GM19455 (cell line): ENCODE measurements around the gene PRPSAP2.

Experiments
- ATAC-seq: cut with Tn5 transposase; IDR thresholded peaks from one replicate; pipeline ENCODE4 v1.9.1; 2021; ENCODE audit not compliant: unreplicated experiment

Gene PRPSAP2

DNA sequence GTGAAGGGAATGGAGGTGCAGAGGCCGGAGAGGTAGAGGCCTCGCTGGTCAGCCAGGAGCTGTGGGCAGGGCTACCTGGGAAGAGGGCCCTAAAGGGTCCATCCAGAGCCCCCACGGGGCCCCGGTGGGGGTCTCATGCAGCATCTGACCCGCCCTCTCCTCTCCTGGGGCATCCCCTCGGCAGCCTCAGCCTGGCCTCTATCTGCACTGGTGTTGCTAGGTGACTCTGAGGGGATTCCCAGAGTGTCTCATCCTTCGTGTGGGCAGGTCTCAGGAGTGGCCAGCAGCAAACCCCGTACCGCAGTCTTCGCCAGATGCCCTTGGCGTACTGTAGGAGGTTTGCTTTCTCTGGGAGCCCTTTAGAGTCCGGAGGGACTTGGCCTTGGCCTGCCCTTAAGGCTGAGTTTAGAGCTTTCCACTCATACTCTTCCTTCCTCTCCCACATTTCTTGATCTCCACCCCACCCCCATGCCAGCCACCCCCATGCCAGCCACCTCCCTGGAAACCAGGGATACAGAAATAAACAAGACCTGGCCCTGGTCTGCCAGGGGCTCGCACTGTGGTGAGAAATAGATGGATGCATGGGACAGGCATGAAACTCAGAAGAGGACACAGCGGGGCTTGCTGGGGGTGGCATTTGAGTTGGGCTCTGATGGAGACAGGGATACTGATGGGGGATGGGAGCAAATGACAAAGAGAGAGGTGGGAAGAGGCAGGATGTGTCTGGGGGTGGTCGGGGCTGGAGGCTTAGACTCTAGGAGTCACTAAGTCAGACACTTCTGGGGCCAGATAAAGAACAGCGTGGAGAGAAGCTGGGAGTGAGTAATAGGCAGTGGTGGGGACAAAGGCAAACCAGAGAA lies 103.9 kb downstream of the PRPSAP2 start:
- no peak for ATAC-seq

DNA sequence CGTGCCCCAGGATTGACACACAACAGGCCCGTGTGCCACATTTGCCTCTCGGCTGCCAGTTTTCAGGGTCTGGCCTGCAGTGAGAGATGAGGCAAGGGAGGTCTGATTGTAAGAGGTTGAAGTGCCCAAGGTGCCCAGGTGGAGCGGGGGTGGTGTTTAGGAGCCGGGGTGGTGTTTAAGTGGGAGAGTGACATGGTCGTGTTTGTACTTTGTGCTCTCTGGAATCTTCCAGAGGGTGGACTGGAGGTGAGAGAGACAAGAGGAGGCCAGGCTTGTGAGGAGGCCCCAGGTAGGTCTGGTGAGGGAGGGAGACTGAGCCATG lies 104.5 kb downstream of the PRPSAP2 start:
- no peak for ATAC-seq

DNA sequence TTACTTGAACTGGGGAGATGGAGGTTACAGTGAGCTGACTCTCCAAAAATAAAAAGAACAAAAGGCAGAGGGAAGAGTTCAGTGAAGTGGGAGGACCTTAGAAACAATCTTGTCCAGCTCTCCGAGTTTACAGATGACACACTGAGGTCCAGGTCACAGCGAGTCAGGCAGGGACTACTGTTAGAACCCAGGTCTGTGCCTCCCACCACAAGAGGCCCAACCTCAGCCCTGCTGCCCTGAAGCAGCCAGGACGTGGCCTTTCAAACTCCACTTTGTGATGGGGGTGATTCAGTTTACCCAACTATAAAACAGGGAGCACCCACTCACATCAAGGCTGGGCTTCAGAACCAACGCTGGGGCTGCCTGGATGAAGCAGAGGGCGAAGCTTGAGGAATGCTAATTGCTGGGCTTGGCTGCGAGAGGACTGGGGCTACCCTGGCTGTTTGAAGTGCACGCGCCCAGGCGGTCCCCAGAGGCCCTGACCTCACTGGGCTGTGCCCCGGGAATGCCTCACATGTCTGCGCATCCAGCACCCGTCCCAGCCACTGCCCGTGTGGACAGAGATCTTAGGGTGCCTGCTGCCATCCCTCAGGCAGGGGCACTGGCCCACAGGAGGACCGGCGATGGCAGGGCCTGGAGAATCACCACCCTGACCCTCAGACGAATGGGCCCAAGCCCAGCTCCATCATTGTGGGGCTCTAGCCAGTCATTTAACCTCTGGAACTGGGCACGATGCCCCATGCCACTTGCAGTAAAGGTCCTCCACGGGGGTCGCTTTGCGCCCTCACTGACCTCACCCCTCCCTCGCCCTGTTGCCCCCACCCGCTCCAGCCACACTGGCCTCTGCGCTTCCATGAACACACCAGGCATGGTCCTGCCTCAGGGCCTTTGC lies 105.4 kb downstream of the PRPSAP2 start:
- ATAC-seq, result no peak

DNA sequence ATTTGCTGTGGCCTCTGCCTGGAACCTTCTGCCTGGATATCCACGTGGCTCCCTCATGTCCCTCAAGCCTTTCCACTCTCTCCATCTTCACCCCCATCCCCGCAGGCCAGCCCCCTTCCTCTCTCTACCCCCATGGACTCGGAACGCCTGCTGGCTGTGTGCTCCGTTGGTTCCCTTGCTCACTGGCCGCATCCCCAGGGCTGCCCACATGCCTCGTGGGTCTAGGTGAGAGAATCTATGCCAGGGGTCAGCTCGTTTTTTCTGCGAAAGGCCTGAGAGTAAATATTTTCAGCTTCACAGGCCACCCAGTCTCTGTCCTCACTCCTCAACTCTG lies 106.1 kb downstream of the PRPSAP2 start:
- ATAC-seq, result no peak

DNA sequence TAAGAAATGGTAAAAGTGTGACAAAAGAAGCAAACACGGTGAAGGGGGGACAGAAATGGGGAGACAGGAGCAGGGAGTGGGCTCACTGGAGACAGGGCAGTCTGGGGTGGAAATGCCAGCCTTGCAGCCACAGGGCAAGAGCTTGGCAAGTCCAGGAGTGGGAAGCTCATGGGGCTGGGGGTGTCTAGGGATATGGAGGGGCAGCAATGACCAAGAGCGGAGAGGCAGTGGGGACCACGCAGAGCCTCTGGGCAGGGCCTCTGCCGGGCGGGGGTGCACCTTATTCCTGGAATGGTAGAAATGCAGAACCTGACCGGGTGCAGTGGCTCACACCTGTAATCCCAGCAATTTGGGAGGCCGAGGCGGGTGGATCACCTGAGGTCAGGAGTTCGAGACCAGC lies 106.6 kb downstream of the PRPSAP2 start:
- no peak for ATAC-seq

DNA sequence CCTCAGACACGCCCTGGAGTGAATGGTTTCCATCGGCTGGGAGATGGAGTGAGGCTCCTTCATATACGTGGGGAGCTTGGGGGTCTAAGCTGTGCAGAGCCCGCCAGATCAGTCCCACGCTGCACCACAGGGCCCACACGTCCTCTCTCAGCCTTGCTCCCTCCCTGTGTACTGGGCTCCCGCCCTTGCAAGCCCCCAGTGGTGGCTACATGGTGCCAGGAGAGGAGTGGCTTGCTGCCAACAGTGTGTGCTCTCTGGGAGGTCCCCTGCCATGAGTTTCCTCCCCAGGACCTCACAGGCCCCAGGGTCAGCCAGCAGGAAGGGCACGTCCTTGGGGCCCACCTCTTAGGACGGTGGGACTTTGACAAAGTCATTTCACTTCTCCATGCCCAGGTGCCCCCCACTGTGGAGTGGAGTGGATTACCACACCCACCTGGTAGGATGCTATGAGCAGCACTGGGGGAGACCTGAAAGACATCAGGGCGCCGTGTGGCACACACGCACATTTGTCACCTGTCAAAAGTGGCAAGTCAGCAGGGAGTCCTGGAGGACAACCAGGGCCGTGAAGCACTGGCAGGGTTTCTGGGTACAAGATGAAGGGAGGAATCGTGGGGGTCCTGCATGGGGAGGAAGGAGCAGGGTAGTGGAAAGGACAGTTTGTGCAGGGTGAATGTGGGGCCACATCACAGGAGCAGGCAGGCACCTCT lies 107.8 kb downstream of the PRPSAP2 start:
- no peak for ATAC-seq

DNA sequence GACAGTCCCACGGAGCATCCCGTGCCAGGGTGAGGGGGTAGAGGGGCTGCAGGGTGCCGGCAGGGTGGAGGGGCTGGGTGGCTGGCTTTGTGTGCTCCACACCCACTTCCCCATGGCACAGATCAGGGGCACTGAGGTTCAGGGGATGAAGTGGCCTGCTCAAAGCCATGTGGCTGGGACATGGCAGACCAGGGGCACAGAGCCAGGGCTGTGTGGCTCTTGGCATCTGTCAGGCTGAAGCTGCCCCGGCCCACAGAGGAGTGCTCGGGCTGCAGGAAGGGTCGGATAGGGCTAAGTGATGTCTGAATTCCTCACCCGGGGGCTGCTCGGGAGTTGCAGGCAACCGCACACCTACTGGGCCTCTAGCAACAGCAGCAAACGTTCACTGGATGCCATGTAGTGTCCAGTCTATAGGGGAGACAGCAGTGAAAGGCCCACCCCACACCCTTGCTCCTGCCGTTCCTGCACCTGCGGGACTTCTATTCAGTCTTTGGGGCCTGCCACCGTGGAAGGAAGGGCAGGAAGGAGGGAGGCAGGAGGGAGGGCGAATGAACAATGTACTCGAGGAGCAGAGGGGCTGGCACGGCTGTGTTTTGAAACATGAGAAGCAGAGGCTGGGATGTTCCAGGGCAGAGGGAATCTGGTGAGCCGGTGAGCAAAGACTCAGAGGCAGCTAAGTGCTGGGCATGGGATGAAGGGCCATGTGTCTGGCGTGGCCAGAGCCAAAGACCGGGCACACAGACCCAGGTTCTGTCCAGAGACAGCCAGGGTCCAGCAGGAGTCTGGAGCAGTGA lies 109.1 kb downstream of the PRPSAP2 start:
- ATAC-seq, result no peak

DNA sequence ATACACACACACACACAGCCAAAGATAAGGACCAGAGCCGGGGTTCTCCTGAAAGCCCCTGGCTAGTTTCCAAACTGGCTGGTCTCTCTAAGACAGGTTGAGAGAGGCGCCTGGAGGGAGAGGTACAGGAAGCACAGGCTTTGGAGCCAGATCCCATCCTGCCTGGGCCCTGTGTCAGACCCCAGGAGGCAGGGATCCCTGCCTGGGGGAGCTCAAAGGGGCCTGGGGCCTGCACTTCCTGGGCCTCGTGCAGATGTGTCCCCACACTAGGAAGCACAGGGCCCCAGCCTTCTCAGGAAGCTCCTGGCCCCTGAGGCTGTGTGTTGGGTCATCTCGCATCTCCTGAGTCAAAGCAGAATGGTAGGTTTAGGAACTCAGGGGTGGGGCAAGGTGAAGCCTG lies 110.0 kb downstream of the PRPSAP2 start:
- ATAC-seq, result no peak

DNA sequence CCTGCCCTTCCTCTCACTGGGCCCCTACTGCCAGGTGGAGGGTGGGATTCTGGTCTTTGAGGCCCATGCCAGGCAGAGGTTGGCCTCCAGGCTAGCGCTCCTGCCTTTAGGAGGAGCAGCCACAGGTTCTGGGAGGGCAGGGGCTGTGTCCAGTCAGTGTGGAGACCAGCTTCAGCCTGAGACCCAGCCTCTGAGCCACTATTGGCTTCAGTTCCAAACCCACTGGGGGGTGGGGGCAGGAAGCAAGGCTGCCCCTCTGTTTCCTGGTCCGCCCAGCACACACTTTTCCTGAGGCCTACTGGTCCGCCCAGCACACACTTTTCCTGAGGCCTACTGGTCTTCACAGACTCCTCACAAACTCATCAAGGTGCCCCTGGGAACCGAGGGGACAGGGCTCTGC lies 110.4 kb downstream of the PRPSAP2 start:
- no peak for ATAC-seq

DNA sequence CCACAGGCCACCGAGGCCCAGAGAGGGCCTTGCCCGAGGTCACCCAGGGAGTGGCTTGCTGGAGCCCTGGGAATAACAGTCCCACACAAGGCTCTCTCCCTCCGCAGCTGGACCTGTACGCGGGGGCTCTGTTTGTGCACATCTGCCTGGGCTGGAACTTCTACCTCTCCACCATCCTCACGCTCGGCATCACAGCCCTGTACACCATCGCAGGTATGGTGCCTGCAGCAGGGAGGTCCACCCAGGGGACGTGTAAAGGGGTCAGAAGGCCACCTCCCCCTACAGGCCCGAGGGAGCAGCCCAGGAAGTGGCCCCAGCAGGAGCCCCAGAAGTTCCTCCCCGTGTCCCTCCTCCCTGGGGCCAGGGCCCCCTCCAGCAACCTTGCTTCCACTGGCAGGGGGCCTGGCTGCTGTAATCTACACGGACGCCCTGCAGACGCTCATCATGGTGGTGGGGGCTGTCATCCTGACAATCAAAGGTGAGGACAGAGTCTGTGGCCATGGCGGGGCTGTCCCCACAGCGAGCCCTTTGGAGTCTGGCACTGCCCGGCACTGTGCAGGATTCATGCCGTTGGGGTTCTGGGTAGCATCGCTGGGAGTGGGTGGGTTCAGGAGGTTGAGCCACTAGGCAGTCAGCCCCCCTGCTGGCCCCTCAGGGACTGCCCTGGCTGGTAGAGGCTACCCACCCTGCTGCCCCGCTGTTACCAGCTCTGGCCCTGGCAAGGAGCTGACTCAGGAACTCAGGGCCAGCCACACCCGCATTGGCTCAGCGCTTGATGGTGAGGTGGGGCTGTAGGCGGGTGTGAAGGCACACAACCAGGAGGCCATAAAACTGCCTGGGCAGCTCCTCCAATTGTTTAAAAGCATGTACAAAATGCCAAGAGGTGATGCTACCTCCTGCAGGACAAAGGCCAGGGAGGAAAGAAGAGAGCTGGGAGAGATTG lies 111.3 kb downstream of the PRPSAP2 start:
- ATAC-seq, result no peak

DNA sequence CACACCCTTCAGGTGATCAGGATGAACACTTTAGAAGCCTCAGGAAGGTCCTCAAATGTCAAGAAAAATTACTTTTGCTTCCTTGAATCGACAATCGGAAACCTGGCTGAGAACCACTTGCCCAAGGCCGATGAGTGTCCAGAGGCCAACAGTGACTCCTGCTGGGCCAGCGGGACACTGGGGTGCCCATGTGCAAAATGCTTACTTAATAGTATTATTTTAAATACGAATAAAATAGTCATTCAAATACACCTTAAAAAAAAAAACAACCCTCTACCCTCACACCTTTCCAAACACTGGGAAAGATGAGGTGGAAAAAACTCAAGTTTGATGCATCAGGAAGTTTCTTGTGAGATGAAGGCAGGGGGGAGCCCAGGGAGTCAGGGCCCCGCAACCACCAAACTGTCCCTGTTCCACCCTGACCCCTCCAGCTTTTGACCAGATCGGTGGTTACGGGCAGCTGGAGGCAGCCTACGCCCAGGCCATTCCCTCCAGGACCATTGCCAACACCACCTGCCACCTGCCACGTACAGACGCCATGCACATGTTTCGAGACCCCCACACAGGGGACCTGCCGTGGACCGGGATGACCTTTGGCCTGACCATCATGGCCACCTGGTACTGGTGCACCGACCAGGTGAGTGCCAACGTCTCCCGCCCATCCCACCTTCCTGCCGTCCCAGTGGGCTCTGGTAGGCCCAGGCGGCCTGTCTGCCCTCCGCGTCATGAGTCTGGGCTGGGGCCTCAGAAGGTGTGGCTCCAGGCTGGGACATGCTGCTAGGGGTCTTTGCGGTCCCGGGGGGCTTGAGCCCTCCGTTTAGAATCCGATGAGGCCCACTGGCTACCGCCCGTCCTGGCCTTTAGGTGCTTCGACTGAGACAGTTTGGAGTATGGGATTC lies 112.9 kb downstream of the PRPSAP2 start:
- ATAC-seq, result no peak

DNA sequence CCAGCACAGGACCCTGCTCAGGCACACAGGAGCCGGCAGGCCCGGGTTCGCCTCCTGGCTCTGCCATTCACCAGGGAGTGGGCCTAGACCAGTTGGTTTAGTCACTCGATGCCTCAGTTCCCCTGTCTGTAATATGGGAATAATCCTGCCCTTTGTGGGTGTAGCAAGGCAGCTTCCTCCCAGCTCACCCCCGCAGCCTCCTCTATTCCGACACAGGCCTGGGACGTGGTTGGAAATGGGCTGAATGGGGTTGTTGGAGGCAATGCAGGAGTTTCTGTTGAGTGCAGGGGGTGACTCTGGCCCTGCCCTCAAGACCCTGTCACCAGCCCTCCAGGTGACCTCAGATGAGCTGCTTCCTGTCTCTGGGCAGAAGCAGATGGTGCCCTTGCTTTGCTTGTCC lies 113.9 kb downstream of the PRPSAP2 start:
- no peak for ATAC-seq

DNA sequence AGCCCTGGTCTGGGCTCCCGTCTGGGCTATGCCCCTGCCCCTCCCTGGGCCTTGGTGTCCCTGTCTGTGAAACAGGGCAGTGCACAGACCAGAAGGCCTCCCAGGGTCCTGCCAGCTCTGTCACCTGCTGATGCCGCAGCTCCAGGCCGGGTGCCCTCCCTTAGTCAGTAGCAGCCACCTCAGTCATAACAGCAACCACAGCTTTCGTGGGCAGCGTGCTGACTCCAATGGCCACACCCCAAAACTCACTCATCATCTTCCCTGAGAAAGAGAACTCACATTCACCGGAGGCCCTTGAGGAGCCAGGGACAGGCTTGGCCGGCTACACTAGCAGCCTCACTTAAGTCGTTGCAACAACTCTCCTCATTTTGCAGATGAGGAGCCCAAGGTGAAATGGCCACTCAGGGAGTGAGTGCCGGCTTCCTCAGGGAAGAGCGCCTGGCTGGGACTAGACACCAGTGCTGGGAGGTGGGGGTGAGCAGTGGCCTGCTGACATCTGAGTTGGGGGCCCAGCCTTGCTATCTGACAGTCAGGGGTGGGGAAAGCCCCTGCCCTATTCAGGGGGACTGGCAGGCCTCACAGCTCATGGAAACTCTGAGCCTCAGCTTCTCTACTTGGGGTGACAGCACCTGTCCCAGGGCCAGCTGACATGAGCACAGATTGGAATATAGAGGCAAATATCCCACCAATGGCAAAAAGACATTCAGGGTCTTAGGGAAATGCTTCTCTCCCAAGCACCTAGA lies 116.6 kb downstream of the PRPSAP2 start:
- ATAC-seq, result no peak

DNA sequence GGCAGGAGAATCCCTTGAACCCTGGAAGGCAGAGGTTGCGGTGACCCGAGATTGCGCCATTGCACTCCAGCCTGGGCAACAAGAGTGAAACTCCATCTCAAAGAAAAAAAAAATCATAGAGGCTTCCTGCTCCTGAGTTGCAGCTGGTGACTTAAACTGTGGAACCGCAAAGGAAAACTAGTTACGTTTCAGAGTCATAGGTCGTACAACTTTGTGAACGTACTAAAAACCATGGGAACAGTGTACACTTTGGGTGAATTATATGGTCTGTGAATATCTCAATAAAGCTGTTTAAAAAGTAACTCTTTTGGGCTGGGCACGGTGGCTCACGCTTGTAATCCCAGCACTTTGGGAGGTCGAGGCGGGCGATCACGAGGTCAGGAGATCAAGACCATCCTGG lies 117.7 kb downstream of the PRPSAP2 start:
- no peak for ATAC-seq

DNA sequence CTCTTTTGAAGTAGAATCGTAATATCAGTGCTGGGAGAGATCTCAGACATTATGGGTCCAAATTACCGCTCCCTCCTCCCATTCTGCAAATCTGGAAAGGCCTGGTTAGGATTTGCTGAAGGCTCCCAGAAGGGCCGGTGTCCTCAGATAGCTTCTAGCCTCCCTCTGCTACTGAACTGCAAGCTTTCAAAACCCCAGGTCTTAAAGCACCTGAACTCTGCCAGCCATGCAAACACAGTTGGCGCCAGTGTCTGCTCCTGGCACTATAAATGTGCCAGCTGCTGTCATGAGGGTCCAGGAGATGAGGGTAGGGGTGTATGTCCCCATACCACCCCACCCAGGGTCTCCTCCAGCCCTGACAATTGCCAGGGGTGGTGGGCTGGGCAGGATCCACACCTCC lies 118.3 kb downstream of the PRPSAP2 start:
- ATAC-seq, result no peak

DNA sequence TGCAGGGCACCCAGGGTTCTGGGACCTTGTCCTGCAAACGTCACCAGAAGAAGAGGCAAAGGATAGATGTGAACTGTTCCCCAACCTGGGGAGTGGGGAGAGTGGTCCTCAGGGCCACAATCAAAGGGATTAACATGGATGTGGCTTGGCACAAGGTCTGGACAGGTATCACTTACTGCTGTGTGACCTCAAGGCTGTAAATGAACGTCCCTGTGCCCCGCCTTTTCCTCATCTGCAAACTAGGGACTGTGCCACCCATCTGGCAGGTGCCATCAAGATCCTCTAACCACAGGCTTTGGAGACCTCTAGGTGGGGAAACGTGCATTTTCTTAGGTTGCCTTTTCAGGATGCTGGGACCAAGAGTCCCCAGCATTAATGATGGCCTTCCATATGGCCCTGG lies 119.1 kb downstream of the PRPSAP2 start:
- ATAC-seq, result no peak

DNA sequence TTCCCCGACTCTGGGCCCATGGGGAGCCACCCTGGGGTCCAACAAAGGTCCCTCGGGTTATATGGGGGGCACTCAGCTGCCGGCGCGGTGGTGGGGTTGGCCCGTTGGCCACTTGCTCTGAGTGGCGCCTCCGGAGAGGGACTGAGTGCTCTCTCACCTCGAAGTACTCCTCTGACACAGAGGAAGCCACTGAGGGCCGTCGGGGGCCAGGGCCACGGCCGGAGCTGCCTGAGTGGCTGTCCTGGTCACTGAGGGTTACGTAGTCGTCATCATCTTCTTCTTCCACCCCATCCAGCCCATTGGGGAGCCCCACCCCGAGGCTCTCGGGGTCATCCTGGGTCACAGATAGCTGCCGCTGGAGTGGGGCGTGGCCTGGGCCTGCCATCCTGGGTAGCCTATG lies 119.7 kb downstream of the PRPSAP2 start:
- no peak for ATAC-seq

DNA sequence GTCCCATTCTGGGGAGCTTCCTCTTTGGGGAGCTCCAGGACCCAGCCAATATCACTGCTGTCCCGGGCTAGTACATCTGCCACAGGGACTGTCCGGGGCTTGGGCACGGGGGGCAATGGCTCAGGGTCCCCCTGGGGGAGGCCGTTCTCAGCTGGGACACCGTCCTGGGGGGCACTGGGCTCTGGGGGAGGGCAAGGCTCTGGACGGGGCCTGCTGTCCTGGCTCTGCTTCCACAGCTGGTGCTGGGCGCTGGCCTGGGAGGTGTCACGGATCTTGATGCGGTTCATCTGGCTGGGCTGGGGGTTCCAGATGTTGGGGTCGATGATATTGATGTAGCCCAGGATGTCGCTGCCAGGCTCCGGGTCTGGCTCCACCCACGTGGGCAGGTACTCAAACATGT lies 120.1 kb downstream of the PRPSAP2 start:
- no peak for ATAC-seq
